Measurements from ENCODE around the gene CDK8.

DNA sequence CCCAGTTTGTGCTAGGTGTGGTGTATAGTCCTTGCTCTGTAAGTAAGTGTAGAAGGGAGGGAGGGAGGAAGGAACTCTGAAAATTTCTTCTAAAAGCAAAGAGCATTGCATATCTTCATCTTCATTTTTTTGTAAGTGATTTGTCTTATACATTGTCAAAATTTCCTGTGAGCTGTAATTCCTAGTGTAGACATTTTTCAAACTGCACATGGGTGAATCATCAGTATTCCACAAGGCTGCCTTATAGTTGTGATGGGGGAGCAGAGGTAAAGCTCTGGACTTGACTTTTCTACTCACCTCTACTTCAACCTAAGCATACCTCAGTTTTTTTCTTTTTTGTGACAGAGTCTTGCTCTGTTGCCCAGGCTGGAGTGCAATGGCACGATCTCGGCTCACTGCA lies 86.9 kb downstream of the CDK8 start:
- TF ChIP-seq, protein P1, sequence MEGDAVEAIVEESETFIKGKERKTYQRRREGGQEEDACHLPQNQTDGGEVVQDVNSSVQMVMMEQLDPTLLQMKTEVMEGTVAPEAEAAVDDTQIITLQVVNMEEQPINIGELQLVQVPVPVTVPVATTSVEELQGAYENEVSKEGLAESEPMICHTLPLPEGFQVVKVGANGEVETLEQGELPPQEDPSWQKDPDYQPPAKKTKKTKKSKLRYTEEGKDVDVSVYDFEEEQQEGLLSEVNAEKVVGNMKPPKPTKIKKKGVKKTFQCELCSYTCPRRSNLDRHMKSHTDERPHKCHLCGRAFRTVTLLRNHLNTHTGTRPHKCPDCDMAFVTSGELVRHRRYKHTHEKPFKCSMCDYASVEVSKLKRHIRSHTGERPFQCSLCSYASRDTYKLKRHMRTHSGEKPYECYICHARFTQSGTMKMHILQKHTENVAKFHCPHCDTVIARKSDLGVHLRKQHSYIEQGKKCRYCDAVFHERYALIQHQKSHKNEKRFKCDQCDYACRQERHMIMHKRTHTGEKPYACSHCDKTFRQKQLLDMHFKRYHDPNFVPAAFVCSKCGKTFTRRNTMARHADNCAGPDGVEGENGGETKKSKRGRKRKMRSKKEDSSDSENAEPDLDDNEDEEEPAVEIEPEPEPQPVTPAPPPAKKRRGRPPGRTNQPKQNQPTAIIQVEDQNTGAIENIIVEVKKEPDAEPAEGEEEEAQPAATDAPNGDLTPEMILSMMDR (IDR thresholded peaks at IDR 0.05), result no peak
- TF ChIP-seq POLR2AphosphoS5 (IDR thresholded peaks at IDR 0.05), result no peak
- TF ChIP-seq POLR2A (IDR thresholded peaks at IDR 0.05), result no peak
